K562 (cell line): ENCODE results near the gene USP19. TPM values are rescaled to one million over a fixed set of nuclear protein-coding genes. Genes with fewer than 3 reads are reported as not detected.

Experiments
- CHD7 ChIP-seq: fragments of 200-600 bp; sonication (generic); IDR thresholded peaks from one replicate; pipeline ENCODE4 v1.6.1; 2012; ENCODE audit warnings: mild to moderate bottlenecking, low read depth, low read length, inconsistent platforms
- TAF7 ChIP-seq: fragments of 450-650 bp; IDR thresholded peaks from 2 replicates; pipeline ENCODE4 v1.6.1; 2016; ENCODE audit warnings: missing genetic modification characterization, missing compliant biosample characterization
- ZNF512 ChIP-seq: IDR thresholded peaks from 2 replicates; pipeline ENCODE4 v1.6.1; 2016; ENCODE audit warnings: missing genetic modification characterization, missing compliant biosample characterization
- polyA plus RNA-seq, 8 experiments: library from polyadenylated mRNA; depleted of rRNA in 4 of 8; stranded (reverse) in 5 of 8; unstranded in 3 of 8; fragments of >200 nt; fragmentation: Nextera tagmentation in 2 of 8; fragmentation: Illumina TruSeq in 1 of 8; extraction: Ambion mirVana in 2 of 8; extraction: Trizol in 1 of 8; gene quantifications; 2 replicates each; pipeline versions ENCODE4 v1.2.1 to v1.2.3, GENCODE V29; 2011 to 2014; ENCODE audit warnings: inconsistent platforms in 1 of 8, missing spikeins in 1 of 8
- total RNA-seq, 7 experiments: library from RNA; depleted of rRNA in 6 of 7; stranded (reverse); fragments of >200 nt in 6 of 7; fragmentation: Illumina TruSeq in 2 of 7; extraction: Trizol in 2 of 7; gene quantifications; 2 replicates each; pipeline versions ENCODE4 v1.2.1 to v1.2.3, GENCODE V29; 2011 to 2021; ENCODE audit warnings: low replicate concordance in 1 of 7

The USP19 gene
- total and polyA plus RNA-seq, 9 of the 15 experiments (the other 6 are each of a cell fraction or from before 2014, with no cell fraction given), result 0.24 to 65.9 (median 36.9) TPM

- TF ChIP-seq CHD7 (no peak), ZNF512 (tag) (no peak), TAF7 (tag) (peak; percentile 33; the same call in 1 of the 2 replicates)
Measured at GRCh38 chr3:49093853-49094767, 26.5 kb downstream of the USP19 start, which contains the start of gene QRICH1 (continued).
